NOMO-1 (cell line): ENCODE data around the gene STAT1.
"Not testable (repeated sequence)": the region's sequence is repeated elsewhere in the genome, so short reads cannot be mapped to it uniquely, and the experiment has no call there.

Experiments used
- DNase-seq, 2 experiments: peaks; one replicate each; lab custom pipeline; 2025; ENCODE audit not compliant: unreplicated experiment in 2 of 2; lab: John Stamatoyannopoulos, UW

STAT1 gene

GRCh38 chr2:191009541-191010374 is 4.2 kb downstream of the STAT1 start:
- DNase-seq, result no peak

GRCh38 chr2:191008286-191008685 is 5.7 kb downstream of the STAT1 start:
- DNase-seq, result no peak

- no peak for DNase-seq
Measured at GRCh38 chr2:191006997-191007783, 6.8 kb downstream of the STAT1 start.

GRCh38 chr2:191006297-191006696 is 7.7 kb downstream of the STAT1 start:
- DNase-seq, result no peak

GRCh38 chr2:191003405-191004309 is 10.3 kb downstream of the STAT1 start:
- DNase-seq, result no peak

- DNase-seq, result no peak
Measured at GRCh38 chr2:191001624-191002023, 12.3 kb downstream of the STAT1 start.

GRCh38 chr2:191001032-191001431 is 12.9 kb downstream of the STAT1 start:
- DNase-seq, result no peak

GRCh38 chr2:190999949-191000665 is 13.9 kb downstream of the STAT1 start:
- no peak for DNase-seq

- no peak for DNase-seq
Measured at GRCh38 chr2:190999058-190999457, 14.9 kb downstream of the STAT1 start.

GRCh38 chr2:190997526-190998113 is 16.4 kb downstream of the STAT1 start:
- no peak for DNase-seq

- peak; percentile 14 to 35 for DNase-seq
Measured at GRCh38 chr2:190996947-190997346, 17.0 kb downstream of the STAT1 start.

GRCh38 chr2:190996338-190996946 is 17.5 kb downstream of the STAT1 start:
- DNase-seq, result peak; percentile 3 to 4

- not testable (repeated sequence) for DNase-seq
Measured at GRCh38 chr2:190995315-190995714, 18.7 kb downstream of the STAT1 start.

- DNase-seq, result no peak
Measured at GRCh38 chr2:190994148-190994547, 19.8 kb downstream of the STAT1 start.

GRCh38 chr2:190993292-190993643 is 20.7 kb downstream of the STAT1 start:
- DNase-seq, result no peak

GRCh38 chr2:190990132-190990531 is 23.8 kb downstream of the STAT1 start:
- no peak for DNase-seq

- no peak for DNase-seq
Measured at GRCh38 chr2:190988910-190989309, 25.1 kb downstream of the STAT1 start.

- no peak for DNase-seq
Measured at GRCh38 chr2:190987938-190988337, 26.0 kb downstream of the STAT1 start.

- no peak for DNase-seq
Measured at GRCh38 chr2:190987116-190987515, 26.9 kb downstream of the STAT1 start.
